ENCODE data around the gene COPA.

DNA sequence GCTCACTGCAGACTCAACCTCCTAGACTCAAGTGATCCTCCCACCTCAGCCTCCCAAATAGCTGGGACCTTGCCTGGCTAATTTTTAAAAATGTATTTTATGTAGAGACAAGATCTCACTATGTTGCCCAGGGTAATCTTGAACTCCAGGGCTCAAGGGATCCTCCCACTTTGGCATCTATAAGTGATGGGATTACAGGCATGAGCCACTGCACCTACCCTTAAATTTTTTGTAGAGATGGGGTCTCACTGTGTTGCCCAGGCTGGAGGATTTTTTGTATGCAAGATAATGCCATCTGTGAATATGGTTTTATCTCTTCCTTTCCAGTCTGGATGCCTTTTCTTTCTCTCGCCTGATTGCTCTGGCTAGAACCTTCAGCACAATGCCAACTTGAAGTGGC is 72.0 kb downstream of the COPA start:
- TF ChIP-seq POLR2A (IDR thresholded peaks at IDR 0.05) (no peak), EP300 (IDR thresholded peaks at IDR 0.05) (no peak)

All from stomach (tissue), 4 donors.